Activated naive CD8-positive, alpha-beta T cell treated with anti-CD3 and anti-CD28 coated beads, Interleukin-2, amount 10 ng/mL, durations not matched to agents 7 days and 5 days (primary cell): ENCODE data around the gene WDR73. TPM values are rescaled to one million over a fixed set of nuclear protein-coding genes. Genes with fewer than 3 reads are reported as not detected.

Experiments
- ATAC-seq: fragments of 150-1000 bp; cut with Tn5 transposase; one replicate; pipeline ENCODE4 v1.10.0; 2021; ENCODE audit warnings: low read depth, moderate library complexity
- POLR2A ChIA-PET: fragments of 350-600 bp; sonication (Branson Sonifier 250); formaldehyde crosslinking; loops from one replicate; lab custom pipeline; 2021; ENCODE audit warnings: antibody characterized with exemption; lab: Charles Lee
- DNase-seq: peaks from one replicate; pipeline ENCODE4 v3.0.0; 2021
- H3K27ac Mint-ChIP-seq: one replicate; pipeline ENCODE4 v1.8.0; 2022; ENCODE audit warnings: mild to moderate bottlenecking, mixed read lengths
- H3K27me3 Mint-ChIP-seq: one replicate; pipeline ENCODE4 v1.8.0; 2022; ENCODE audit warnings: mild to moderate bottlenecking, moderate library complexity, mixed read lengths
- H3K36me3 Mint-ChIP-seq: one replicate; pipeline ENCODE4 v1.8.0; 2021; ENCODE audit warnings: mild to moderate bottlenecking, mixed read lengths
- H3K4me1 Mint-ChIP-seq: one replicate; pipeline ENCODE4 v1.8.0; 2021; ENCODE audit warnings: mixed read lengths
- H3K4me3 Mint-ChIP-seq: one replicate; pipeline ENCODE4 v1.8.0; 2022; ENCODE audit warnings: mild to moderate bottlenecking, moderate library complexity, mixed read lengths
- H3K9me3 Mint-ChIP-seq: one replicate; pipeline ENCODE4 v1.8.0; 2021; ENCODE audit warnings: mixed read lengths
- total RNA-seq, 2 experiments: library from RNA; stranded (reverse); gene quantifications; one replicate each; pipeline ENCODE4 v1.2.3, GENCODE V29; 2021

WDR73 gene
- total RNA-seq, 2 experiments from 2014 or later = 26.8 to 27.9 TPM

GRCh38 chr15:84669726-84670125, 15.6 kb upstream of the WDR73 start:
- H3K9me3 Mint-ChIP-seq = no peaks in the 10 kb centered on the region
- DNase-seq (no peak), ATAC-seq (no peak)
- POLR2A ChIA-PET = interaction anchor here (0.8 kb wide), 1 partner anchor 66 kb away, joined by 3 read pairs; no protein-coding TSS in a partner anchor
- peaks cover 5% of the 10 kb centered on the region for H3K4me1 Mint-ChIP-seq
- H3K27me3 Mint-ChIP-seq = no peaks in the 10 kb centered on the region
- H3K27ac Mint-ChIP-seq = no peak overlapping the region
- H3K36me3 Mint-ChIP-seq = peaks cover 32% of the 10 kb centered on the region
- no peak overlapping the region for H3K4me3 Mint-ChIP-seq

DNA sequence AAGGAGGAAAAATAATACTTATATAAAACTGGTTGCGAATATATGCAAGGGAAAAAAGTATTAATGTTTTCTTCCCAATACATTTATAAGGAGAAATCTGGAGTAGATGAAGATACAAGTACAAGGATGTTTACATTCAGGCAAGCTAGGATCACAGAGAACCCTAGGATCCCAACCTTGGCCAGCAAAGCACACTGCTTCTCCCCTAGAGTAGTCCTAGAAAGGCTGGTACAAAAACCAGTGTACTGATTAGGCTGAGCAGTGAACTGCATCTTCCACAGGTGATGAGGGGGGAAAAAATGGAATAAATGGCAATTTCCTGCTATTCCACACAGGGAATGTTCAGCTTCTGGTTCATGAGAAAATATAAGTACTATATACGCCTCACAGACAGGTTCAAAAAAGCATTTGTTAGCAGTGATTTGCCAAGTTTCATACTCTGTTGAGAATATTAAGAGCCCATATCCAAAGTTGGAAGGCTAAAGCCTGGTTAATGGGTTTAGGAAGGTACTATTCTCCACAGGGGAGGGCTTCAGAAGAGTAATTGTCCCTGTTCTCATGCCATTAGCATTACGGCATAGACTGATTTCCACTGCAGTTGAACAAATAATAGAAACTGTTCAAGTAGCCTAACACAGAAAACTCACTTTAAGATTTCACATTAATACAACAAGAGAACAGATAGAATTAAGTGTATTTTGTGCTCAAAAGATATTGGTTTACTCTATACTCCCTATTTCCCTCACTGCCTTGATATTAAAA, 14.3 kb upstream of the WDR73 start:
- H3K4me1 Mint-ChIP-seq = peaks cover 5% of the 10 kb centered on the region
- H3K27ac Mint-ChIP-seq = no peak overlapping the region

GRCh38 chr15:84666373-84666772, 12.3 kb upstream of the WDR73 start:
- POLR2A ChIA-PET = interaction anchor here (0.9 kb wide), 1 partner anchor 51 kb away, joined by 6 read pairs; no protein-coding TSS in a partner anchor
- peak overlapping the region; percentile 40 for H3K27ac Mint-ChIP-seq

More for the DNA sequence above, 14.3 kb upstream of the WDR73 start:
- Mint-ChIP-seq H3K4me3 (no peak overlapping the region), H3K36me3 (peaks cover 29% of the 10 kb centered on the region), H3K9me3 (no peaks in the 10 kb centered on the region), H3K27me3 (no peaks in the 10 kb centered on the region)
- POLR2A ChIA-PET = interaction anchor here (0.6 kb wide), 1 partner anchor 24 kb away, joined by 3 read pairs; no protein-coding TSS in a partner anchor
- ATAC-seq = no peak
- DNase-seq = no peak

GRCh38 chr15:84661001-84661400, 6.9 kb upstream of the WDR73 start:
- no peak overlapping the region for H3K27ac Mint-ChIP-seq
- no peak overlapping the region for H3K4me3 Mint-ChIP-seq
- POLR2A ChIA-PET = interaction anchor here (0.7 to 1.0 kb wide), 3 partner anchors 10 to 1710 kb away, joined by 3 to 4 read pairs (median 4); no protein-coding TSS in a partner anchor
- no peak for DNase-seq
- ATAC-seq = no peak
- H3K27me3 Mint-ChIP-seq = no peaks in the 10 kb centered on the region
- H3K4me1 Mint-ChIP-seq = peaks cover 8% of the 10 kb centered on the region
- H3K9me3 Mint-ChIP-seq = no peaks in the 10 kb centered on the region
- H3K36me3 Mint-ChIP-seq = peaks cover 11% of the 10 kb centered on the region

More at GRCh38 chr15:84666373-84666772, 12.3 kb upstream of the WDR73 start:
- Mint-ChIP-seq H3K36me3 (peaks cover 28% of the 10 kb centered on the region), H3K4me3 (no peak overlapping the region), H3K27me3 (no peaks in the 10 kb centered on the region), H3K4me1 (peaks cover 2% of the 10 kb centered on the region), H3K9me3 (no peaks in the 10 kb centered on the region)
- ATAC-seq = no peak
- no peak for DNase-seq

GRCh38 chr15:84659904-84660781, 6.1 kb upstream of the WDR73 start:
- no peak for DNase-seq
- no peaks in the 10 kb centered on the region for H3K9me3 Mint-ChIP-seq
- POLR2A ChIA-PET = interaction anchor here (1.0 to 2.0 kb wide), 2 partner anchors 11 to 75 kb away, joined by 4 to 17 read pairs; no protein-coding TSS in a partner anchor
- ATAC-seq = no peak
- H3K36me3 Mint-ChIP-seq = peaks cover 7% of the 10 kb centered on the region
- no peak overlapping the region for H3K4me3 Mint-ChIP-seq
- H3K4me1 Mint-ChIP-seq = peaks cover 8% of the 10 kb centered on the region
- no peaks in the 10 kb centered on the region for H3K27me3 Mint-ChIP-seq
- H3K27ac Mint-ChIP-seq = no peak overlapping the region

DNA sequence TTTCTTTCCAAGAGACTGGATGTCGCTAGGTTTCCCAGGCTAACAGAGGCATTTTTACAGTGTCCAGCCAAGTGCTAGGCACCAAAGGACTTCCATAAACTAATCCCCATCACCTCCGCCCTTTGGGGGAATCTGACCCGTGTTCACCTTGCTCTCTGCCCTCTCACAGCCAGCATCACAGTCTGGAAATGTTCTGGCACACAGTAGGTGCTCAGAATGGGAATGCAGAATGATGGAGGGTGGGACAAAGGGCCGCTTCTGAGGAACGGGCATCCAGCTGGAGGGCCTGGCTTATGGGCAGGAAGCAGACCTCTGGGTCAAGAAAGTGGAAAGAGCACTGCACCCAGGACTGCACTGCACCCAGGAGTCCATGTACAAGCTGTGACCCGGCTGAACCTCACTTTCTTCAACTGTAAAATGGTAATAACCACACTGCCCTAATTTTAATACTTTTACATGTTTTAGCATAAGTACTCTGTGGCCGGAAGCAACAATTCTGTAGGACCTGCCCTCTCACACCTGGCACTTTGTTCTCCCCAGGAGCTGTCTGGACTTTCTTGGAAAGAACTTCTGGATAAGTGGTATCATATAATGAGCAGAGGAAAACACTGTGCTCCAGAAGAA, 4.8 kb upstream of the WDR73 start:
- ATAC-seq = no peak

DNA sequence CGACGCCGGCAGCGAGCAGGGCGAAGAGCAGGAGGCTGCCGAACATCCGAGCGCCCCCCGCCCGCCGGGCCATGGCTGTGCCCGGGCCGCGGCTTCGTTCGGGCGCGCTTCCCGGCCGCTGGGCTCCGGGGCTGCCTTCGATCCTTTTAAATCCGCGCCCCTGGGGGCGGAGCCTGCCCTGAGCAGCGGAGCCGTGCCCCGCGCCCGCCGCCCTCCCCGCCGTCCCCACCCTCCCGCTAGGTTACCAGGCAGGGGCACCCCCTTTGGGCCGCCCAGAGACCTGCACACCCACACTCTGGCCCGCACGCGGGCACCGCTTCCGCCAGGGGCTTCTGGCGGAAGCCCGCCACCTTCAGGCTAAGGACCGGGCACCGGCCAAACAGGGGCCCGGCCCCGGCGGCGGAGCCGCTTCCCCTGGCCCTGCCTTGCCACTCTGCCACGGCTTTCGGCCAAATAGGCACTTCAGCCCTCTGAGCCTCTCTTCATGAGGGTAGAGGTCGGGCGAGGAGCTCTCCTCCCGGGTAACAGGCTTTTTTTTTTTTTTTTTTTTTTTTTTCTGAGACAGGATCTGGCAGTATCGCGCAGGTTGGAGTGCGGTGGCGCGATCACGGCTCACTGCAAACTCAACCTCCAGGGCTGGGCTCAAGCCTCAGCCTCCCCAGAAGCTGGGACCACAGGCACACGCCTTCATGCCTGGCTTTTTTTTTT, 4.2 kb upstream of the WDR73 start, which contains the start of gene NMB:
TSS of gene NMB (minus strand) at position 120 of the 708 bp plus-strand sequence. CDS start at position 73, 47 bp downstream.
- no peaks in the 10 kb centered on the region for H3K27me3 Mint-ChIP-seq
- no peaks in the 10 kb centered on the region for H3K9me3 Mint-ChIP-seq
- ATAC-seq (peak; percentile 71), DNase-seq (peak; percentile 86)
- H3K4me3 Mint-ChIP-seq = peak within 1 kb of the TSS; percentile 80
- peaks cover 4% of the 10 kb centered on the region for H3K36me3 Mint-ChIP-seq
- H3K27ac Mint-ChIP-seq = peak within 1 kb of the TSS; percentile 73
- peaks cover 14% of the 10 kb centered on the region for H3K4me1 Mint-ChIP-seq
- POLR2A ChIA-PET = interaction anchor here (0.9 to 2.0 kb wide), 5 partner anchors 26 to 89 kb away, joined by 3 to 17 read pairs (median 4); partner anchors contain the start of gene SEC11A

More for the DNA sequence above, 4.8 kb upstream of the WDR73 start:
- no peak for DNase-seq
- H3K36me3 Mint-ChIP-seq = peaks cover 4% of the 10 kb centered on the region
- POLR2A ChIA-PET = interaction anchor here (0.9 to 2.0 kb wide), 5 partner anchors 27 to 89 kb away, joined by 3 to 17 read pairs (median 4); partner anchors contain the start of gene SEC11A
- no peaks in the 10 kb centered on the region for H3K27me3 Mint-ChIP-seq
- peaks cover 12% of the 10 kb centered on the region for H3K4me1 Mint-ChIP-seq
- peak overlapping the region; percentile 75 for H3K4me3 Mint-ChIP-seq
- H3K9me3 Mint-ChIP-seq = no peaks in the 10 kb centered on the region
- H3K27ac Mint-ChIP-seq = peak overlapping the region; percentile 73

- peaks cover 4% of the 10 kb centered on the region for H3K36me3 Mint-ChIP-seq
- POLR2A ChIA-PET = interaction anchor here (1.7 kb wide), 1 partner anchor 58 kb away, joined by 10 read pairs; the partner anchor contains the start of gene SEC11A
- peak overlapping the region; percentile 45 for H3K27ac Mint-ChIP-seq
- DNase-seq = no peak
- H3K4me3 Mint-ChIP-seq = peak overlapping the region; percentile 80
- no peaks in the 10 kb centered on the region for H3K27me3 Mint-ChIP-seq
- no peak for ATAC-seq
- peaks cover 17% of the 10 kb centered on the region for H3K4me1 Mint-ChIP-seq
- no peaks in the 10 kb centered on the region for H3K9me3 Mint-ChIP-seq
Measured at GRCh38 chr15:84657748-84658079, 3.6 kb upstream of the WDR73 start.

- H3K4me3 Mint-ChIP-seq = peak overlapping the region; percentile 80
- no peaks in the 10 kb centered on the region for H3K27me3 Mint-ChIP-seq
- DNase-seq = no peak
- H3K4me1 Mint-ChIP-seq = peaks cover 22% of the 10 kb centered on the region
- no peaks in the 10 kb centered on the region for H3K9me3 Mint-ChIP-seq
- POLR2A ChIA-PET = interaction anchor here (1.7 to 2.3 kb wide), 2 partner anchors 78 to 91 kb away, joined by 5 to 8 read pairs; no protein-coding TSS in a partner anchor
- peaks cover 8% of the 10 kb centered on the region for H3K36me3 Mint-ChIP-seq
- peak overlapping the region; percentile 45 for H3K27ac Mint-ChIP-seq
- no peak for ATAC-seq
Measured at GRCh38 chr15:84656972-84657371, 2.9 kb upstream of the WDR73 start.

- Mint-ChIP-seq H3K4me3 (peak overlapping the region; percentile 100), H3K36me3 (peaks cover 12% of the 10 kb centered on the region), H3K27ac (peak overlapping the region; percentile 94), H3K27me3 (no peaks in the 10 kb centered on the region), H3K9me3 (no peaks in the 10 kb centered on the region), H3K4me1 (peaks cover 24% of the 10 kb centered on the region)
- ATAC-seq (peak; percentile 32), DNase-seq (peak; percentile 73)
- POLR2A ChIA-PET = interaction anchor here (0.6 to 3.3 kb wide), 16 partner anchors 17 to 446 kb away, joined by 3 to 15 read pairs (median 5); partner anchors contain the start of gene SEC11A
Measured at GRCh38 chr15:84654689-84655453, 788 bp upstream of the WDR73 start.

DNA sequence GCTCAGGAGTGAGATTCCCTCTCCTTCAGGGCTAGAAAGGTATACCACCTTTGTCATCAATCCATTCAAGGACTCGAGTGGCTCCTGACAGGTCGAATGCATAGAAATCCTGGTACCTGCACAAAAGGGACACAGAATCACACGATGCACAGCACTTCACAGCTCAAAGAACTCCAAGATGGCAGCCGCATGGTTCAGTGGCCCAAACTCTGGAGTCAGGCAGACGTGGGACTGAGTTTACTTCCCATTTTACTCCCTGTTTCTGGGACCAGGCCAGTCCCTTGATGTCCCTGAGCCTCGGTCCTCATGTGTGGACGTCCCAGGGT, 536 bp downstream of the WDR73 start:
- H3K4me1 Mint-ChIP-seq = peaks cover 27% of the 10 kb centered on the region
- DNase-seq (no peak), ATAC-seq (no peak)
- H3K4me3 Mint-ChIP-seq = peak overlapping the region; percentile 100
- H3K9me3 Mint-ChIP-seq = no peaks in the 10 kb centered on the region
- peaks cover 16% of the 10 kb centered on the region for H3K36me3 Mint-ChIP-seq
- POLR2A ChIA-PET = interaction anchor here (1.0 to 3.3 kb wide), 10 partner anchors 16 to 447 kb away, joined by 3 to 15 read pairs (median 6); partner anchors contain the start of gene SEC11A
- H3K27me3 Mint-ChIP-seq = no peaks in the 10 kb centered on the region
- H3K27ac Mint-ChIP-seq = peak overlapping the region; percentile 94
